HepG2 (cell line): ENCODE measurements around the gene TBC1D16. TPM values are rescaled to one million over a fixed set of nuclear protein-coding genes. Genes with fewer than 3 reads are reported as not detected.
A peak's percentile ranks its signal among the peaks of the same experiment; 100 is the strongest.

Experiments
- ATAC-seq: fragments of 200-7000 bp; cut with Tn5 transposase; 3 replicates; pipeline ENCODE4 v1.9.1; 2020; ENCODE audit warnings: mild to moderate bottlenecking, moderate library complexity
- BruUV-seq: library from RNA; stranded (reverse); fragments of 400-500 nt; replicated peaks from 2 replicates; lab custom pipeline; 2021; lab: Mats Ljungman, UMichigan
- CTCF ChIA-PET: fragments of 300-600 bp; formaldehyde crosslinking; extraction: SDS; loops from one replicate; lab custom pipeline; 2021; ENCODE audit warnings: low total read pairs, inconsistent platforms, low intra/inter-chr PET ratio; lab: Yijun Ruan, JAX
- POLR2A ChIA-PET: fragments of 350-600 bp; sonication (Branson Sonifier 250); formaldehyde crosslinking; loops from one replicate; lab custom pipeline; 2020; ENCODE audit warnings: antibody characterized with exemption, inconsistent platforms; lab: Yijun Ruan, JAX
- DNase-seq: peaks from one replicate; pipeline ENCODE4 v3.0.0-alpha.2; 2015; ENCODE audit warnings: low spot score
- FAIRE-seq: peaks from 3 replicates; lab custom pipeline; 2011; peaks lifted over from hg19 to GRCh38; lab: Jason Lieb, UNC
- H2AFZ ChIP-seq: one replicate; pipeline ENCODE4 v1.6.1; 2011; ENCODE audit warnings: low read length, inconsistent platforms
- H3K27ac ChIP-seq: fragments of 300-600 bp; 3 replicates; pipeline ENCODE4 v1.8.0; 2011; ENCODE audit warnings: mixed run types, mild to moderate bottlenecking, mixed read lengths, low read length, inconsistent platforms; ENCODE audit not compliant: insufficient read depth; ENCODE audit errors: extremely low read length
- H3K27me3 ChIP-seq, 2 experiments: fragments of 200-600 bp in 1 of 2; 2 replicates in 1 of 2; 3 replicates in 1 of 2; pipeline versions ENCODE4 v1.6.0 to v1.8.0; 2011; ENCODE audit warnings: low read length in 2 of 2, mild to moderate bottlenecking in 2 of 2, moderate library complexity in 2 of 2, inconsistent platforms in 1 of 2; ENCODE audit not compliant: insufficient read depth in 2 of 2, control insufficient read depth in 1 of 2
- H3K36me3 ChIP-seq, 2 experiments: fragments of 200-600 bp in 1 of 2; replicated peaks in 1 of 2; 2 replicates in 1 of 2; 3 replicates in 1 of 2; pipeline versions ENCODE4 v1.5.1 to v1.8.0; 2011; ENCODE audit warnings: low read length in 2 of 2, inconsistent platforms in 1 of 2; ENCODE audit not compliant: insufficient read depth in 2 of 2, control insufficient read depth in 1 of 2
- H3K4me1 ChIP-seq: 2 replicates; pipeline ENCODE4 v1.5.1; 2012; ENCODE audit warnings: low read length, inconsistent platforms; ENCODE audit not compliant: insufficient read depth
- H3K4me2 ChIP-seq: 2 replicates; pipeline ENCODE4 v1.6.0; 2011; ENCODE audit warnings: low read depth, low read length, inconsistent platforms
- H3K4me3 ChIP-seq, 3 experiments: fragments of 200-600 bp in 1 of 3; sonication (generic), shearing (Covaris generic) in 1 of 3; replicated peaks in 1 of 3; 2 replicates each; pipeline ENCODE4 v1.5.1; 2011 to 2016; ENCODE audit warnings: low read length in 3 of 3, inconsistent platforms in 2 of 3, low read depth in 2 of 3, mild to moderate bottlenecking in 2 of 3, control low read depth in 1 of 3, mixed read lengths in 1 of 3; ENCODE audit not compliant: insufficient read depth in 1 of 3
- H3K79me2 ChIP-seq: one replicate; pipeline ENCODE4 v1.6.1; 2011; ENCODE audit warnings: low read length, inconsistent platforms; ENCODE audit not compliant: insufficient read depth
- H3K9ac ChIP-seq: 2 replicates; pipeline ENCODE4 v1.6.0; 2011; ENCODE audit warnings: mild to moderate bottlenecking, low read depth, low read length, inconsistent platforms; ENCODE audit not compliant: insufficient read depth
- H3K9me3 ChIP-seq: 2 replicates; pipeline ENCODE4 v1.5.1; 2012; ENCODE audit warnings: mild to moderate bottlenecking, low read length
- H4K20me1 ChIP-seq: 2 replicates; pipeline ENCODE4 v1.6.0; 2011; ENCODE audit warnings: inconsistent platforms, mild to moderate bottlenecking, low read length, moderate library complexity; ENCODE audit not compliant: insufficient read depth
- CREB1 ChIP-seq, 2 experiments: fragments of 450-650 bp in 1 of 2; IDR thresholded peaks; 2 replicates each; pipeline ENCODE4 v1.6.1; 2016 to 2017; ENCODE audit warnings: control low read depth in 1 of 2, mild to moderate bottlenecking in 1 of 2, missing compliant biosample characterization in 1 of 2, missing genetic modification characterization in 1 of 2
- GLI4 ChIP-seq: sonication (generic); formaldehyde crosslinking; IDR thresholded peaks from 2 replicates; pipeline ENCODE4 v1.5.1; 2020; ENCODE audit warnings: missing genetic modification reagents, mild to moderate bottlenecking, moderate library complexity, borderline replicate concordance
- GZF1 ChIP-seq: sonication (generic); formaldehyde crosslinking; IDR thresholded peaks from 2 replicates; pipeline ENCODE4 v1.5.1; 2020; ENCODE audit warnings: mild to moderate bottlenecking, missing genetic modification reagents
- HHEX ChIP-seq: IDR thresholded peaks from 2 replicates; pipeline ENCODE4 v1.6.1; 2016; ENCODE audit warnings: control low read depth
- HNRNPL ChIP-seq: fragments of 200-400 bp; formaldehyde crosslinking; IDR thresholded peaks from 2 replicates; pipeline ENCODE4 v1.6.1; 2017; ENCODE audit warnings: mild to moderate bottlenecking, low read depth, low read length
- HOXA5 ChIP-seq: sonication (generic); formaldehyde crosslinking; IDR thresholded peaks from 2 replicates; pipeline ENCODE4 v1.4.0; 2020; ENCODE audit warnings: missing genetic modification reagents
- KDM5A ChIP-seq: fragments of 200-600 bp; sonication (generic); IDR thresholded peaks from 2 replicates; pipeline ENCODE4 v1.7.0; 2018; ENCODE audit warnings: antibody characterized with exemption, mild to moderate bottlenecking, low read length, borderline replicate concordance
- NFYC ChIP-seq: IDR thresholded peaks from 2 replicates; pipeline ENCODE4 v1.6.1; 2016; ENCODE audit warnings: missing genetic modification reagents, missing compliant biosample characterization
- NR2F1 ChIP-seq, 2 experiments: fragments of 450-650 bp in 1 of 2; formaldehyde crosslinking in 1 of 2; IDR thresholded peaks; 2 replicates each; pipeline versions ENCODE4 v1.5.0 to v1.6.1; 2016 to 2020; ENCODE audit warnings: mild to moderate bottlenecking in 1 of 2, missing compliant biosample characterization in 1 of 2, missing genetic modification reagents in 1 of 2, moderate library complexity in 1 of 2
- PLRG1 ChIP-seq: fragments of 450-650 bp; conservative IDR thresholded peaks from 2 replicates; pipeline ENCODE4 v1.6.1; 2016
- POLR2G ChIP-seq: fragments of 200-400 bp; formaldehyde crosslinking; IDR thresholded peaks from 2 replicates; pipeline ENCODE4 v1.6.1; 2018; ENCODE audit warnings: mild to moderate bottlenecking, low read depth, low read length, moderate library complexity
- SALL2 ChIP-seq: sonication (generic); formaldehyde crosslinking; IDR thresholded peaks from 2 replicates; pipeline ENCODE4 v1.8.1; 2023; ENCODE audit warnings: mild to moderate bottlenecking, missing genetic modification reagents, inconsistent platforms
- SRF ChIP-seq: IDR thresholded peaks from 2 replicates; pipeline ENCODE4 v1.6.1; 2011; ENCODE audit warnings: mild to moderate bottlenecking, low read depth, low read length, moderate library complexity
- STAG1 ChIP-seq: sonication (generic); formaldehyde crosslinking; IDR thresholded peaks from 2 replicates; pipeline ENCODE4 v1.4.0; 2020; ENCODE audit warnings: missing genetic modification reagents
- TBX3 ChIP-seq: fragments of 450-650 bp; IDR thresholded peaks from 2 replicates; pipeline ENCODE4 v1.6.1; 2017; ENCODE audit warnings: antibody characterized with exemption, mild to moderate bottlenecking, inconsistent platforms, borderline replicate concordance
- ZNF235 ChIP-seq: sonication (generic); formaldehyde crosslinking; IDR thresholded peaks from 2 replicates; pipeline ENCODE4 v1.8.1; 2023; ENCODE audit warnings: mild to moderate bottlenecking, missing genetic modification reagents, borderline replicate concordance
- ZNF569 ChIP-seq: sonication (generic); formaldehyde crosslinking; IDR thresholded peaks from 2 replicates; pipeline ENCODE4 v1.5.0; 2020; ENCODE audit warnings: mild to moderate bottlenecking, missing genetic modification reagents, moderate library complexity, borderline replicate concordance
- WGBS: methylation state at CpG from one replicate; pipeline ENCODE4 v1.1.6; 2017; ENCODE audit warnings: low lambda C conversion rate; 5-methylcytosine and 5-hydroxymethylcytosine counted together
- in situ Hi-C: cut with HindIII; loops from 2 replicates; pipeline ENCODE4 v1.10.0; 2017; ENCODE audit warnings: low pct_unique_long_range_greater_than_20kb; ENCODE audit not compliant: extremely low pct_ligation_motif_present
- intact Hi-C: fragments of 100-400 bp; cut with micrococcal nuclease; formaldehyde crosslinking; loops from one replicate; pipeline ENCODE4 v1.10.0; 2022; ENCODE audit not compliant: unreplicated experiment
- polyA plus RNA-seq, 8 experiments: library from polyadenylated mRNA; depleted of rRNA in 3 of 8; stranded (reverse) in 7 of 8; unstranded in 1 of 8; fragments of >200 nt; fragmentation: Illumina TruSeq in 4 of 8; extraction: Trizol in 4 of 8; gene quantifications; 2 replicates each; pipeline versions ENCODE4 v1.2.1 to v1.2.3, GENCODE V29; 2011 to 2016; ENCODE audit warnings: low read depth in 4 of 8, missing spikeins in 1 of 8, mixed read lengths in 1 of 8; ENCODE audit not compliant: insufficient read depth in 1 of 8
- total RNA-seq, 5 experiments: library from RNA; depleted of rRNA; stranded (reverse); fragments of >200 nt; fragmentation: Illumina TruSeq; extraction: Trizol; gene quantifications; 2 replicates each; pipeline ENCODE4 v1.2.3, GENCODE V29; 2016; ENCODE audit warnings: low read depth in 1 of 5
- TF ChIP-seq, protein P1 (sequence below): sonication (generic); formaldehyde crosslinking; IDR thresholded peaks from 2 replicates; pipeline ENCODE4 v1.5.0; 2020; ENCODE audit warnings: mild to moderate bottlenecking, missing genetic modification reagents
- TF ChIP-seq, protein P2 (sequence below): sonication (generic); formaldehyde crosslinking; conservative IDR thresholded peaks from 2 replicates; pipeline ENCODE4 v1.8.0; 2022; ENCODE audit warnings: low read depth, missing genetic modification reagents

TBC1D16 gene
- total and polyA plus RNA-seq, 2 of the 13 experiments (the other 11 are each of a cell fraction or from before 2014, with no cell fraction given) = 14.9 to 24.9 TPM

DNA sequence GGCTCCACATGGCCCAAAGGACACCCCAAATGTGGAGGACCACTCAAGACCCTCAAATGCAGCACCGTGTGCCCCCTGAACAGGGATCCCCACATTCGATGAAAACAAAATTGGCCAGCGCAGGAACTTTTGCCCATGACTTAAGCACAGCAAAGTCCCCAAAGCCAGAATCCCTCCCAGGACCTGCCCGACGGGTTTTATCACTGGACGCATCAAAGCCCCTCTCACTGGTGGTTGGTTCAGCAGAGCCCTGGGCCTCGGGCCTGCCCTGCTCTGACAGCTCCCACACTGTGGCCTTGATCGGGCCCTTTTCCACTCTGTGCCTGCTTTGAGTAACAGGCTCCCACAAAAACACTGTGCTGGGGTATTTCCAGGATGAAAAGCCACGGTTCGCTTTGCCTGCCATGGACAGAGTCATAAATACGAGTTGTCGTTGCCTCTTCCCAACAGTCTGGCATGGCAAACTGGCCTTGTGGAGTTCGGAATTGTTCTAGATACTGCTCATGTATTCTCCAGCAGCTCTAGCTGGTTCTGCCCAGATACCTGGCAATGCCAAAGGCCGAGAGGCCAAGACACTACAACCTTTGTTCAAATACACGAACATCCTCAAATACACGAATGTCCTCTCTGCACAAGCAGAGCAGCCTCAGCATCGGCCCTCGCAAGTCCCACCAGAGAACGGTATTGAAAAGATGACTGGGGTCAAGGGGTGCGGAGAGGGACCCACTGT lies 46.4 kb downstream of the TBC1D16 start:
- intact Hi-C loops (loop anchor here (5.0 kb wide), 1 partner anchor 247 kb away; no protein-coding TSS in a partner anchor), in situ Hi-C loops (no loop called here)
- peaks cover 97% of the 10 kb centered on the region for H3K4me1 ChIP-seq
- H3K79me2 ChIP-seq = peaks cover 11% of the 10 kb centered on the region
- no peaks in the 10 kb centered on the region for H3K27me3 ChIP-seq
- DNase-seq (no peak), ATAC-seq (no peak), FAIRE-seq (no peak)
- peak overlapping the region; percentile 73 for H3K9ac ChIP-seq
- no TSS peak for BruUV-seq
- ChIA-PET POLR2A (interaction anchor here (1.0 to 10.9 kb wide), 7 partner anchors 54 to 246 kb away, joined by 3 to 333 read pairs (median 64); partner anchors contain the start of genes CBX4 and CBX8), CTCF (no interaction called here)
- H3K27ac ChIP-seq = peak overlapping the region; percentile 90
- peak overlapping the region; percentile 88 for H3K4me2 ChIP-seq
- WGBS = 67% methylated on average over 20 of the region's 20 CpGs
- no peaks in the 10 kb centered on the region for H4K20me1 ChIP-seq
- peak overlapping the region in 2 of 3 experiments; percentile 6 to 42; a peak in 2 of 6 replicates for H3K4me3 ChIP-seq
- no peaks in the 10 kb centered on the region for H3K36me3 ChIP-seq
- H3K9me3 ChIP-seq = no peaks in the 10 kb centered on the region
- H2AFZ ChIP-seq = no peak overlapping the region
- TF ChIP-seq SRF (no peak), CREB1 (IDR thresholded peaks at IDR 0.05) (no peak), CREB1 (CRISPR knock-in tag; IDR thresholded peaks at IDR 0.05) (no peak), TBX3 (no peak), GZF1 (CRISPR knock-in tag) (no peak), NR2F1 (CRISPR knock-in tag; IDR thresholded peaks at IDR 0.05) (no peak), KDM5A (no peak), NFYC (CRISPR knock-in tag) (no peak), PLRG1 (no peak), HOXA5 (no peak), ZNF569 (no peak), STAG1 (CRISPR knock-in tag) (no peak), HHEX (CRISPR knock-in tag) (no peak), POLR2G (no peak), ZNF235 (no peak), GLI4 (no peak), HNRNPL (0 out of 2 replicates have a peak, but pooled peaks have one; percentile 56), SALL2 (CRISPR knock-in tag) (no peak)
- TF ChIP-seq, protein P1, sequence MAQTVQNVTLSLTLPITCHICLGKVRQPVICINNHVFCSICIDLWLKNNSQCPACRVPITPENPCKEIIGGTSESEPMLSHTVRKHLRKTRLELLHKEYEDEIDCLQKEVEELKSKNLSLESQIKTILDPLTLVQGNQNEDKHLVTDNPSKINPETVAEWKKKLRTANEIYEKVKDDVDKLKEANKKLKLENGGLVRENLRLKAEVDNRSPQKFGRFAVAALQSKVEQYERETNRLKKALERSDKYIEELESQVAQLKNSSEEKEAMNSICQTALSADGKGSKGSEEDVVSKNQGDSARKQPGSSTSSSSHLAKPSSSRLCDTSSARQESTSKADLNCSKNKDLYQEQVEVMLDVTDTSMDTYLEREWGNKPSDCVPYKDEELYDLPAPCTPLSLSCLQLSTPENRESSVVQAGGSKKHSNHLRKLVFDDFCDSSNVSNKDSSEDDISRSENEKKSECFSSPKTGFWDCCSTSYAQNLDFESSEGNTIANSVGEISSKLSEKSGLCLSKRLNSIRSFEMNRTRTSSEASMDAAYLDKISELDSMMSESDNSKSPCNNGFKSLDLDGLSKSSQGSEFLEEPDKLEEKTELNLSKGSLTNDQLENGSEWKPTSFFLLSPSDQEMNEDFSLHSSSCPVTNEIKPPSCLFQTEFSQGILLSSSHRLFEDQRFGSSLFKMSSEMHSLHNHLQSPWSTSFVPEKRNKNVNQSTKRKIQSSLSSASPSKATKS (CRISPR knock-in tag) = no peak
- TF ChIP-seq, protein P2, sequence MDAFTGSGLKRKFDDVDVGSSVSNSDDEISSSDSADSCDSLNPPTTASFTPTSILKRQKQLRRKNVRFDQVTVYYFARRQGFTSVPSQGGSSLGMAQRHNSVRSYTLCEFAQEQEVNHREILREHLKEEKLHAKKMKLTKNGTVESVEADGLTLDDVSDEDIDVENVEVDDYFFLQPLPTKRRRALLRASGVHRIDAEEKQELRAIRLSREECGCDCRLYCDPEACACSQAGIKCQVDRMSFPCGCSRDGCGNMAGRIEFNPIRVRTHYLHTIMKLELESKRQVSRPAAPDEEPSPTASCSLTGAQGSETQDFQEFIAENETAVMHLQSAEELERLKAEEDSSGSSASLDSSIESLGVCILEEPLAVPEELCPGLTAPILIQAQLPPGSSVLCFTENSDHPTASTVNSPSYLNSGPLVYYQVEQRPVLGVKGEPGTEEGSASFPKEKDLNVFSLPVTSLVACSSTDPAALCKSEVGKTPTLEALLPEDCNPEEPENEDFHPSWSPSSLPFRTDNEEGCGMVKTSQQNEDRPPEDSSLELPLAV = no peak
